ENCODE results near the gene TAS2R14. TPM values are rescaled to one million over a fixed set of nuclear protein-coding genes. Genes with fewer than 3 reads are reported as not detected.

The TAS2R14 gene
- total and polyA plus RNA-seq, 2 of the 13 experiments (the other 11 are each of a cell fraction or from before 2014, with no cell fraction given) = 1.1 to 2.3 TPM

DNA sequence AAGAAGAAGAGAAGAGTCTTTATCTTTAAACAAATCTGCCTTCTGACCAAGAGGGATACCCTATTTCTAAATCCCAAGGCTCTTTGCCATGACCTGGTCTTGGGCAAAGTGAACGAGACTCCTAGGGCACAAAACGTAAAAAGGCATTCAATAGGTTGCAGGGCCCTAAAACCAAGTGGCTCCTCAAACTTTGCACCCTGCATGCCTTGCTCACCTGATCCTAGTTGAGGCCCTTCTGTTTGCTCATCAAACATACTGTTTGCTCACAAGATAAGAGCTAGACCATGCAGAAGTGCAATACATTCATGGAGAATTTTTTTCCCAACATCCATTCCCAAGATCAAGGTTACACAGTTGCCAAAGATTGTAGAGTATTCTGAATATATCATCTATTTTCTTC, 47.1 kb downstream of the TAS2R14 start (continued):
- TF ChIP-seq, protein P1, sequence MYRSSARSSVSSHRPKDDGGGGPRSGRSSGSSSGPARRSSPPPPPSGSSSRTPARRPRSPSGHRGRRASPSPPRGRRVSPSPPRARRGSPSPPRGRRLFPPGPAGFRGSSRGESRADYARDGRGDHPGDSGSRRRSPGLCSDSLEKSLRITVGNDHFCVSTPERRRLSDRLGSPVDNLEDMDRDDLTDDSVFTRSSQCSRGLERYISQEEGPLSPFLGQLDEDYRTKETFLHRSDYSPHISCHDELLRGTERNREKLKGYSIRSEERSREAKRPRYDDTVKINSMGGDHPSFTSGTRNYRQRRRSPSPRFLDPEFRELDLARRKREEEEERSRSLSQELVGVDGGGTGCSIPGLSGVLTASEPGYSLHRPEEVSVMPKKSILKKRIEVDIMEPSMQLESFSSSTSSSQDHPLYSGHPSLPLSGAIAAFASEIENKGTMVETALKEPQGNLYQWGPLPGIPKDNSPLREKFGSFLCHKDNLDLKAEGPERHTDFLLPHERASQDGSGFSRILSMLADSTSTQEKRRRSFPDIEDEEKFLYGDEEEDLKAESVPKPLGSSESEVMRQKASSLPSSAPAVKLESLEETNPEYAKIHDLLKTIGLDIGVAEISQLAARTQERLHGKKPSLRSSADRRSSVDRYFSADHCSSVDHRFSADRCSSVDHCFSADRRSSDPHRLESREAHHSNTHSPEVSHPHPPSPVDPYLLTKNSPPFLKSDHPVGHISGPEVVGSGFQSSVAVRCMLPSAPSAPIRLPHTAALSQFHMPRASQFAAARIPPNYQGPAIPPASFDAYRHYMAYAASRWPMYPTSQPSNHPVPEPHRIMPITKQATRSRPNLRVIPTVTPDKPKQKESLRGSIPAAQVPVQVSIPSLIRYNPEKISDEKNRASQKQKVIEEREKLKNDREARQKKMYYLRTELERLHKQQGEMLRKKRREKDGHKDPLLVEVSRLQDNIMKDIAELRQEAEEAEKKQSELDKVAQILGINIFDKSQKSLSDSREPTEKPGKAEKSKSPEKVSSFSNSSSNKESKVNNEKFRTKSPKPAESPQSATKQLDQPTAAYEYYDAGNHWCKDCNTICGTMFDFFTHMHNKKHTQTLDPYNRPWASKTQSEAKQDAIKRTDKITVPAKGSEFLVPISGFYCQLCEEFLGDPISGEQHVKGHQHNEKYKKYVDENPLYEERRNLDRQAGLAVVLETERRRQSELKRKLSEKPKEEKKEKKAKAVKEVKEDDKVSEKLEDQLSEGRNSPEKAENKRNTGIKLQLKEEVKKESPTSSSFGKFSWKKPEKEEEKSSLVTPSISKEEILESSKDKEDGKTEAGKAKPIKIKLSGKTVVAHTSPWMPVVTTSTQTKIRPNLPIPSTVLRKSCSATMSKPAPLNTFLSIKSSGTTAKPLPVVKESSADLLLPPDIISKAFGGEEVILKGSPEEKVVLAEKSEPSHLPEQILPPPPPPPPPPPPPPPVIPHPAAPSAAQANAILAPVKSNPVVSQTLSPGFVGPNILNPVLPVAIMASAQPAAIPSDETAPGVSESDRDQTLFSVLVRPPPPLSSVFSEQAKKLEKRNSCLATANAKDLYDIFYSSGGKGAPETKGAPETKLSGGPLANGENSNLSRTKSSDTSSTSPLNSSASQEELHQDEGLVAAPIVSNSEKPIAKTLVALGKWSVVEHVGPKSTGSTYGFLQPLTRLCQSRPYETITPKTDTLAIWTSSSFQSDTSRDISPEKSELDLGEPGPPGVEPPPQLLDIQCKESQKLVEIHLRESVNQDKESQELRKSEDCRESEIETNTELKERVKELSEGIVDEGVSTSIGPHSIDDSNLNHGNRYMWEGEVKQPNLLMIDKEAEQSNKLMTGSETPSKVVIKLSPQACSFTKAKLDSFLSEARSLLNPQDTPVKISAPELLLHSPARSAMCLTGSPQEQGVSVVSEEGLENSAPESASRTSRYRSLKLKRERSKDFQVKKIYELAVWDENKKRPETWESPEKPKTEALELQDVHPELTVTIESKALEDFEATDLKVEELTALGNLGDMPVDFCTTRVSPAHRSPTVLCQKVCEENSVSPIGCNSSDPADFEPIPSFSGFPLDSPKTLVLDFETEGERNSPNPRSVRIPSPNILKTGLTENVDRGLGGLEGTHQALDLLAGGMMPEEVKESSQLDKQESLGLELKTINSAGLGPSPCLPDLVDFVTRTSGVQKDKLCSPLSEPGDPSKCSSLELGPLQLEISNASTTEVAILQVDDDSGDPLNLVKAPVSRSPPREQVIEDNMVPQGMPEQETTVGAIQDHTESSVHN (CRISPR knock-in tag; IDR thresholded peaks at IDR 0.05) = no peak
- TF ChIP-seq ZNF543 (CRISPR knock-in tag; IDR thresholded peaks at IDR 0.05) (0 out of 2 replicates have a peak, but pooled peaks have one; percentile 66), ZKSCAN1 (IDR thresholded peaks at IDR 0.05; ENCODE audit: low read length) (no peak), ZNF350 (CRISPR knock-in tag; IDR thresholded peaks at IDR 0.05; ENCODE audit: borderline replicate concordance, low read depth) (peak; percentile 55; the same call in 1 of the 2 replicates), NFATC3 (CRISPR knock-in tag; IDR thresholded peaks at IDR 0.05) (no peak), ZNF672 (CRISPR knock-in tag; IDR thresholded peaks at IDR 0.05) (no peak), ZNF768 (CRISPR knock-in tag; IDR thresholded peaks at IDR 0.05) (no peak), ZNF34 (CRISPR knock-in tag; IDR thresholded peaks at IDR 0.05; ENCODE audit: borderline replicate concordance) (no peak), SIX1 (CRISPR knock-in tag; IDR thresholded peaks at IDR 0.05; ENCODE audit: borderline replicate concordance) (peak; percentile 87)
- TF ChIP-seq, protein P2, sequence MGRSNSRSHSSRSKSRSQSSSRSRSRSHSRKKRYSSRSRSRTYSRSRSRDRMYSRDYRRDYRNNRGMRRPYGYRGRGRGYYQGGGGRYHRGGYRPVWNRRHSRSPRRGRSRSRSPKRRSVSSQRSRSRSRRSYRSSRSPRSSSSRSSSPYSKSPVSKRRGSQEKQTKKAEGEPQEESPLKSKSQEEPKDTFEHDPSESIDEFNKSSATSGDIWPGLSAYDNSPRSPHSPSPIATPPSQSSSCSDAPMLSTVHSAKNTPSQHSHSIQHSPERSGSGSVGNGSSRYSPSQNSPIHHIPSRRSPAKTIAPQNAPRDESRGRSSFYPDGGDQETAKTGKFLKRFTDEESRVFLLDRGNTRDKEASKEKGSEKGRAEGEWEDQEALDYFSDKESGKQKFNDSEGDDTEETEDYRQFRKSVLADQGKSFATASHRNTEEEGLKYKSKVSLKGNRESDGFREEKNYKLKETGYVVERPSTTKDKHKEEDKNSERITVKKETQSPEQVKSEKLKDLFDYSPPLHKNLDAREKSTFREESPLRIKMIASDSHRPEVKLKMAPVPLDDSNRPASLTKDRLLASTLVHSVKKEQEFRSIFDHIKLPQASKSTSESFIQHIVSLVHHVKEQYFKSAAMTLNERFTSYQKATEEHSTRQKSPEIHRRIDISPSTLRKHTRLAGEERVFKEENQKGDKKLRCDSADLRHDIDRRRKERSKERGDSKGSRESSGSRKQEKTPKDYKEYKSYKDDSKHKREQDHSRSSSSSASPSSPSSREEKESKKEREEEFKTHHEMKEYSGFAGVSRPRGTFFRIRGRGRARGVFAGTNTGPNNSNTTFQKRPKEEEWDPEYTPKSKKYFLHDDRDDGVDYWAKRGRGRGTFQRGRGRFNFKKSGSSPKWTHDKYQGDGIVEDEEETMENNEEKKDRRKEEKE (IDR thresholded peaks at IDR 0.05) = no peak
- TF ChIP-seq, protein P3, sequence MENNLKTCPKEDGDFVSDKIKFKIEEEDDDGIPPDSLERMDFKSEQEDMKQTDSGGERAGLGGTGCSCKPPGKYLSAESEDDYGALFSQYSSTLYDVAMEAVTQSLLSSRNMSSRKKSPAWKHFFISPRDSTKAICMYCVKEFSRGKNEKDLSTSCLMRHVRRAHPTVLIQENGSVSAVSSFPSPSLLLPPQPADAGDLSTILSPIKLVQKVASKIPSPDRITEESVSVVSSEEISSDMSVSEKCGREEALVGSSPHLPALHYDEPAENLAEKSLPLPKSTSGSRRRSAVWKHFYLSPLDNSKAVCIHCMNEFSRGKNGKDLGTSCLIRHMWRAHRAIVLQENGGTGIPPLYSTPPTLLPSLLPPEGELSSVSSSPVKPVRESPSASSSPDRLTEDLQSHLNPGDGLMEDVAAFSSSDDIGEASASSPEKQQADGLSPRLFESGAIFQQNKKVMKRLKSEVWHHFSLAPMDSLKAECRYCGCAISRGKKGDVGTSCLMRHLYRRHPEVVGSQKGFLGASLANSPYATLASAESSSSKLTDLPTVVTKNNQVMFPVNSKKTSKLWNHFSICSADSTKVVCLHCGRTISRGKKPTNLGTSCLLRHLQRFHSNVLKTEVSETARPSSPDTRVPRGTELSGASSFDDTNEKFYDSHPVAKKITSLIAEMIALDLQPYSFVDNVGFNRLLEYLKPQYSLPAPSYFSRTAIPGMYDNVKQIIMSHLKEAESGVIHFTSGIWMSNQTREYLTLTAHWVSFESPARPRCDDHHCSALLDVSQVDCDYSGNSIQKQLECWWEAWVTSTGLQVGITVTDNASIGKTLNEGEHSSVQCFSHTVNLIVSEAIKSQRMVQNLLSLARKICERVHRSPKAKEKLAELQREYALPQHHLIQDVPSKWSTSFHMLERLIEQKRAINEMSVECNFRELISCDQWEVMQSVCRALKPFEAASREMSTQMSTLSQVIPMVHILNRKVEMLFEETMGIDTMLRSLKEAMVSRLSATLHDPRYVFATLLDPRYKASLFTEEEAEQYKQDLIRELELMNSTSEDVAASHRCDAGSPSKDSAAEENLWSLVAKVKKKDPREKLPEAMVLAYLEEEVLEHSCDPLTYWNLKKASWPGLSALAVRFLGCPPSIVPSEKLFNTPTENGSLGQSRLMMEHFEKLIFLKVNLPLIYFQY (CRISPR knock-in tag; IDR thresholded peaks at IDR 0.05; ENCODE audit: borderline replicate concordance) = peak; percentile 32; the same call in 1 of the 2 replicates
- TF ChIP-seq, protein P4, sequence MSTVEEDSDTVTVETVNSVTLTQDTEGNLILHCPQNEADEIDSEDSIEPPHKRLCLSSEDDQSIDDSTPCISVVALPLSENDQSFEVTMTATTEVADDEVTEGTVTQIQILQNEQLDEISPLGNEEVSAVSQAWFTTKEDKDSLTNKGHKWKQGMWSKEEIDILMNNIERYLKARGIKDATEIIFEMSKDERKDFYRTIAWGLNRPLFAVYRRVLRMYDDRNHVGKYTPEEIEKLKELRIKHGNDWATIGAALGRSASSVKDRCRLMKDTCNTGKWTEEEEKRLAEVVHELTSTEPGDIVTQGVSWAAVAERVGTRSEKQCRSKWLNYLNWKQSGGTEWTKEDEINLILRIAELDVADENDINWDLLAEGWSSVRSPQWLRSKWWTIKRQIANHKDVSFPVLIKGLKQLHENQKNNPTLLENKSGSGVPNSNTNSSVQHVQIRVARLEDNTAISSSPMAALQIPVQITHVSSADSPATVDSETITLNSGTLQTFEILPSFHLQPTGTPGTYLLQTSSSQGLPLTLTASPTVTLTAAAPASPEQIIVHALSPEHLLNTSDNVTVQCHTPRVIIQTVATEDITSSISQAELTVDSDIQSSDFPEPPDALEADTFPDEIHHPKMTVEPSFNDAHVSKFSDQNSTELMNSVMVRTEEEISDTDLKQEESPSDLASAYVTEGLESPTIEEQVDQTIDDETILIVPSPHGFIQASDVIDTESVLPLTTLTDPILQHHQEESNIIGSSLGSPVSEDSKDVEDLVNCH (CRISPR knock-in tag; IDR thresholded peaks at IDR 0.05) = no peak
